ENCODE measurements around the gene WDR73.

- TF ChIP-seq POLR2A (IDR thresholded peaks at IDR 0.05) (no peak), CTCF (IDR thresholded peaks at IDR 0.05) (peak; percentile 50 to 75 (median 58))
Measured at GRCh38 chr15:84654689-84655453, 788 bp upstream of the WDR73 start.

Data from upper lobe of left lung (tissue), 4 donors.